Epidermal melanocyte (primary cell): ENCODE results near the gene DST.
"Not testable (repeated sequence)": the region's sequence is repeated elsewhere in the genome, so short reads cannot be mapped to it uniquely, and the experiment has no call there.

ENCODE experiments used
- DNase-seq: peaks from one replicate; pipeline ENCODE4 v3.0.0; 2011; ENCODE audit warnings: low spot score; ENCODE audit not compliant: insufficient read length

The DST gene

GRCh38 chr6:56663344-56663743, 20.7 kb upstream of the DST start:
- DNase-seq, result no peak

GRCh38 chr6:56661338-56661737, 18.6 kb upstream of the DST start:
- not testable (repeated sequence) for DNase-seq

- DNase-seq, result no peak
These were observed 17.7 kb upstream of the DST start for GRCh38 chr6:56660381-56660730.

GRCh38 chr6:56659721-56660380, 17.2 kb upstream of the DST start:
- DNase-seq, result no peak

GRCh38 chr6:56658326-56658725, 15.6 kb upstream of the DST start:
- DNase-seq, result no peak

GRCh38 chr6:56657354-56657753, 14.7 kb upstream of the DST start:
- DNase-seq, result no peak

GRCh38 chr6:56656466-56656865, 13.8 kb upstream of the DST start:
- no peak for DNase-seq

GRCh38 chr6:56655996-56656395, 13.3 kb upstream of the DST start:
- no peak for DNase-seq

GRCh38 chr6:56655249-56655648, 12.6 kb upstream of the DST start:
- DNase-seq, result no peak

GRCh38 chr6:56652994-56653393, 10.3 kb upstream of the DST start:
- DNase-seq, result no peak

- DNase-seq, result no peak
These were observed 9.5 kb upstream of the DST start for GRCh38 chr6:56652231-56652630.

GRCh38 chr6:56650191-56650590, 7.5 kb upstream of the DST start:
- DNase-seq, result no peak

- DNase-seq, result no peak
These were observed 7.1 kb upstream of the DST start for GRCh38 chr6:56649782-56650181.

GRCh38 chr6:56649053-56649769, 6.5 kb upstream of the DST start:
- no peak for DNase-seq

GRCh38 chr6:56647172-56647762, 4.6 kb upstream of the DST start:
- no peak for DNase-seq

GRCh38 chr6:56644366-56644765, 1.7 kb upstream of the DST start:
- no peak for DNase-seq

GRCh38 chr6:56643379-56644089, 845 bp upstream of the DST start:
- no peak for DNase-seq

- no peak for DNase-seq
These were observed 2.3 kb downstream of the DST start for GRCh38 chr6:56640374-56640773.

- DNase-seq, result no peak
These were observed 3.9 kb downstream of the DST start for GRCh38 chr6:56638760-56639159.

GRCh38 chr6:56637640-56638039, 5.0 kb downstream of the DST start:
- no peak for DNase-seq

GRCh38 chr6:56628105-56628504, 14.6 kb downstream of the DST start:
- DNase-seq, result no peak

- DNase-seq, result no peak
These were observed 17.3 kb downstream of the DST start for GRCh38 chr6:56625356-56625755.
